CD4-positive, alpha-beta T cell treated with Interleukin-6 for 4 hours (primary cell): ENCODE data around the gene NUTM1.
"Not testable (repeated sequence)": the region's sequence is repeated elsewhere in the genome, so short reads cannot be mapped to it uniquely, and the experiment has no call there.

Source experiments
- DNase-seq: peaks from one replicate; pipeline ENCODE4 v3.0.0-alpha.2; 2020; ENCODE audit warnings: mixed read lengths

NUTM1 gene

GRCh38 chr15:34365091-34365825 lies 22.1 kb downstream of the NUTM1 start:
- DNase-seq = peak; percentile 17

- DNase-seq = no peak
These were observed 22.7 kb downstream of the NUTM1 start for GRCh38 chr15:34365836-34366235.

GRCh38 chr15:34366271-34367065 lies 23.4 kb downstream of the NUTM1 start:
- DNase-seq = peak; percentile 68

GRCh38 chr15:34367101-34368081 lies 24.3 kb downstream of the NUTM1 start, which contains the start of gene LPCAT4:
TSS of gene LPCAT4 (minus strand) at chr15:34367196. CDS start at chr15:34367100, 96 bp downstream.
- DNase-seq = peak; percentile 93

GRCh38 chr15:34370129-34370528 lies 27.0 kb downstream of the NUTM1 start:
- no peak for DNase-seq

GRCh38 chr15:34370643-34371042 lies 27.5 kb downstream of the NUTM1 start:
- no peak for DNase-seq

GRCh38 chr15:34373951-34374350 lies 30.8 kb downstream of the NUTM1 start:
- DNase-seq = no peak

- DNase-seq = no peak
These were observed 31.7 kb downstream of the NUTM1 start for GRCh38 chr15:34374816-34375215.

GRCh38 chr15:34375541-34375940 lies 32.4 kb downstream of the NUTM1 start:
- not testable (repeated sequence) for DNase-seq

GRCh38 chr15:34376856-34377255 lies 33.7 kb downstream of the NUTM1 start:
- no peak for DNase-seq

- DNase-seq = not testable (repeated sequence)
These were observed 37.4 kb downstream of the NUTM1 start for GRCh38 chr15:34380491-34380890.

- DNase-seq = not testable (repeated sequence)
These were observed 38.9 kb downstream of the NUTM1 start for GRCh38 chr15:34381829-34382521.

GRCh38 chr15:34389594-34390086 lies 46.5 kb downstream of the NUTM1 start:
- not testable (repeated sequence) for DNase-seq

GRCh38 chr15:34392981-34393380 lies 49.9 kb downstream of the NUTM1 start:
- DNase-seq = not testable (repeated sequence)

- DNase-seq = not testable (repeated sequence)
These were observed 54.6 kb downstream of the NUTM1 start for GRCh38 chr15:34397637-34398259.

- DNase-seq = not testable (repeated sequence)
These were observed 60.1 kb downstream of the NUTM1 start for GRCh38 chr15:34403160-34403598.

GRCh38 chr15:34403899-34404298 lies 60.8 kb downstream of the NUTM1 start:
- DNase-seq = not testable (repeated sequence)
